ENCODE data around the gene FNBP1L.

Gene FNBP1L

GRCh38 chr1:93525431-93525830, 77.5 kb downstream of the FNBP1L start:
- H3K4me3 ChIP-seq (ENCODE audit: low read length) = no peak overlapping the region
- no peak overlapping the region for H2BK120ac ChIP-seq (ENCODE audit: low read depth, low read length)
- H3K18ac ChIP-seq (ENCODE audit: low read length) = no peak overlapping the region
- H4K5ac ChIP-seq (ENCODE audit: low read length) = no peak overlapping the region
- DNase-seq = no peak
- no peak overlapping the region for H3K27ac ChIP-seq (ENCODE audit: low read depth, low read length)
- no peak overlapping the region for H3K9ac ChIP-seq (ENCODE audit: low read length)
- peaks cover 7% of the 10 kb centered on the region for H3K79me2 ChIP-seq (ENCODE audit: control insufficient read depth, insufficient read depth, low read length)
- no peaks in the 10 kb centered on the region for H3K36me3 ChIP-seq (ENCODE audit: control insufficient read depth, insufficient read depth, low read length)
- no peak overlapping the region for H4K8ac ChIP-seq (ENCODE audit: low read depth, low read length)
- no CpG with 5 or more reads among the region's 1 CpG for WGBS (ENCODE audit: extremely low coverage, insufficient coverage, low lambda C conversion rate)
- H2BK15ac ChIP-seq (replicated peaks; ENCODE audit: low read depth) = no peak overlapping the region
- H3K4ac ChIP-seq (ENCODE audit: low read depth, low read length) = no peak overlapping the region
- H3K4me2 ChIP-seq (ENCODE audit: low read length) = no peak overlapping the region
- no peak overlapping the region for H2BK5ac ChIP-seq (ENCODE audit: low read length)
- H3K27me3 ChIP-seq (ENCODE audit: insufficient read depth, low read length, poor library complexity) = no peaks in the 10 kb centered on the region
- H3K56ac ChIP-seq (ENCODE audit: low read length) = no peak overlapping the region
- no peak overlapping the region for H3K23ac ChIP-seq (ENCODE audit: low read length)
- H2AK5ac ChIP-seq (ENCODE audit: low read length) = no peak overlapping the region
- no peaks in the 10 kb centered on the region for H3K4me1 ChIP-seq (ENCODE audit: control insufficient read depth, low read depth, low read length)
- H3K79me1 ChIP-seq (ENCODE audit: low read length) = peaks cover 8% of the 10 kb centered on the region

GRCh38 chr1:93526431-93526830, 78.5 kb downstream of the FNBP1L start:
- Histone ChIP-seq H3K4me1 (ENCODE audit: control insufficient read depth, low read depth, low read length) (no peaks in the 10 kb centered on the region), H3K79me1 (ENCODE audit: low read length) (peaks cover 8% of the 10 kb centered on the region), H3K36me3 (ENCODE audit: control insufficient read depth, insufficient read depth, low read length) (no peaks in the 10 kb centered on the region)

GRCh38 chr1:93528412-93528811, 80.5 kb downstream of the FNBP1L start:
- H2BK120ac ChIP-seq (ENCODE audit: low read depth, low read length) = no peak overlapping the region
- H3K4ac ChIP-seq (ENCODE audit: low read depth, low read length) = no peak overlapping the region
- no peak overlapping the region for H4K8ac ChIP-seq (ENCODE audit: low read depth, low read length)
- no peak for DNase-seq
- H3K4me1 ChIP-seq (ENCODE audit: control insufficient read depth, low read depth, low read length) = no peaks in the 10 kb centered on the region
- H2BK5ac ChIP-seq (ENCODE audit: low read length) = no peak overlapping the region
- H2AK5ac ChIP-seq (ENCODE audit: low read length) = no peak overlapping the region
- H3K27me3 ChIP-seq (ENCODE audit: insufficient read depth, low read length, poor library complexity) = no peaks in the 10 kb centered on the region
- H3K4me3 ChIP-seq (ENCODE audit: low read length) = no peak overlapping the region
- H3K79me1 ChIP-seq (ENCODE audit: low read length) = peaks cover 5% of the 10 kb centered on the region
- H4K5ac ChIP-seq (ENCODE audit: low read length) = no peak overlapping the region
- no peak overlapping the region for H3K18ac ChIP-seq (ENCODE audit: low read length)
- peaks cover 1% of the 10 kb centered on the region for H3K36me3 ChIP-seq (ENCODE audit: control insufficient read depth, insufficient read depth, low read length)
- no peaks in the 10 kb centered on the region for H3K79me2 ChIP-seq (ENCODE audit: control insufficient read depth, insufficient read depth, low read length)
- no peak overlapping the region for H3K4me2 ChIP-seq (ENCODE audit: low read length)
- no peak overlapping the region for H3K23ac ChIP-seq (ENCODE audit: low read length)
- no peak overlapping the region for H3K56ac ChIP-seq (ENCODE audit: low read length)
- H3K9ac ChIP-seq (ENCODE audit: low read length) = no peak overlapping the region
- H2BK15ac ChIP-seq (replicated peaks; ENCODE audit: low read depth) = no peak overlapping the region
- no CpG with 5 or more reads among the region's 1 CpG for WGBS (ENCODE audit: extremely low coverage, insufficient coverage, low lambda C conversion rate)
- no peak overlapping the region for H3K27ac ChIP-seq (ENCODE audit: low read depth, low read length)

More at GRCh38 chr1:93526431-93526830, 78.5 kb downstream of the FNBP1L start:
- Histone ChIP-seq H3K79me2 (ENCODE audit: control insufficient read depth, insufficient read depth, low read length) (peaks cover 3% of the 10 kb centered on the region), H4K8ac (ENCODE audit: low read depth, low read length) (no peak overlapping the region), H2AK5ac (ENCODE audit: low read length) (no peak overlapping the region), H3K56ac (ENCODE audit: low read length) (no peak overlapping the region), H3K4me2 (ENCODE audit: low read length) (no peak overlapping the region), H3K9ac (ENCODE audit: low read length) (no peak overlapping the region), H3K23ac (ENCODE audit: low read length) (no peak overlapping the region), H3K18ac (ENCODE audit: low read length) (no peak overlapping the region), H3K4me3 (ENCODE audit: low read length) (no peak overlapping the region), H3K27ac (ENCODE audit: low read depth, low read length) (no peak overlapping the region), H4K5ac (ENCODE audit: low read length) (no peak overlapping the region), H3K4ac (ENCODE audit: low read depth, low read length) (no peak overlapping the region), H2BK15ac (replicated peaks; ENCODE audit: low read depth) (no peak overlapping the region), H3K27me3 (ENCODE audit: insufficient read depth, low read length, poor library complexity) (no peaks in the 10 kb centered on the region), H2BK5ac (ENCODE audit: low read length) (no peak overlapping the region), H2BK120ac (ENCODE audit: low read depth, low read length) (no peak overlapping the region)
- no CpG with 5 or more reads among the region's 2 CpGs for WGBS (ENCODE audit: extremely low coverage, insufficient coverage, low lambda C conversion rate)
- no peak for DNase-seq

GRCh38 chr1:93531193-93531592, 83.3 kb downstream of the FNBP1L start:
- H3K27me3 ChIP-seq (ENCODE audit: insufficient read depth, low read length, poor library complexity) = no peaks in the 10 kb centered on the region
- H3K56ac ChIP-seq (ENCODE audit: low read length) = no peak overlapping the region
- H3K4me2 ChIP-seq (ENCODE audit: low read length) = no peak overlapping the region
- no peak overlapping the region for H3K4ac ChIP-seq (ENCODE audit: low read depth, low read length)
- peaks cover 4% of the 10 kb centered on the region for H3K79me1 ChIP-seq (ENCODE audit: low read length)
- no peak overlapping the region for H2AK5ac ChIP-seq (ENCODE audit: low read length)
- DNase-seq = no peak
- H3K79me2 ChIP-seq (ENCODE audit: control insufficient read depth, insufficient read depth, low read length) = no peaks in the 10 kb centered on the region
- H3K4me3 ChIP-seq (ENCODE audit: low read length) = no peak overlapping the region
- H3K4me1 ChIP-seq (ENCODE audit: control insufficient read depth, low read depth, low read length) = no peaks in the 10 kb centered on the region
- no peak overlapping the region for H3K18ac ChIP-seq (ENCODE audit: low read length)
- WGBS (ENCODE audit: extremely low coverage, insufficient coverage, low lambda C conversion rate) = no CpG with 5 or more reads among the region's 2 CpGs
- peaks cover 1% of the 10 kb centered on the region for H3K36me3 ChIP-seq (ENCODE audit: control insufficient read depth, insufficient read depth, low read length)
- H2BK5ac ChIP-seq (ENCODE audit: low read length) = no peak overlapping the region
- no peak overlapping the region for H4K5ac ChIP-seq (ENCODE audit: low read length)
- no peak overlapping the region for H2BK15ac ChIP-seq (replicated peaks; ENCODE audit: low read depth)
- no peak overlapping the region for H3K23ac ChIP-seq (ENCODE audit: low read length)
- H2BK120ac ChIP-seq (ENCODE audit: low read depth, low read length) = no peak overlapping the region
- no peak overlapping the region for H4K8ac ChIP-seq (ENCODE audit: low read depth, low read length)
- no peak overlapping the region for H3K9ac ChIP-seq (ENCODE audit: low read length)
- no peak overlapping the region for H3K27ac ChIP-seq (ENCODE audit: low read depth, low read length)

GRCh38 chr1:93532780-93533378, 85.0 kb downstream of the FNBP1L start:
- no CpG with 5 or more reads among the region's 3 CpGs for WGBS (ENCODE audit: extremely low coverage, insufficient coverage, low lambda C conversion rate)
- Histone ChIP-seq H3K4me2 (ENCODE audit: low read length) (no peak overlapping the region), H3K9ac (ENCODE audit: low read length) (no peak overlapping the region), H4K8ac (ENCODE audit: low read depth, low read length) (no peak overlapping the region), H2BK120ac (ENCODE audit: low read depth, low read length) (no peak overlapping the region), H3K27ac (ENCODE audit: low read depth, low read length) (no peak overlapping the region), H3K36me3 (ENCODE audit: control insufficient read depth, insufficient read depth, low read length) (peaks cover 1% of the 10 kb centered on the region), H4K5ac (ENCODE audit: low read length) (no peak overlapping the region), H2BK5ac (ENCODE audit: low read length) (no peak overlapping the region), H2AK5ac (ENCODE audit: low read length) (no peak overlapping the region), H3K79me2 (ENCODE audit: control insufficient read depth, insufficient read depth, low read length) (no peaks in the 10 kb centered on the region), H3K4me3 (ENCODE audit: low read length) (no peak overlapping the region), H3K56ac (ENCODE audit: low read length) (no peak overlapping the region), H3K27me3 (ENCODE audit: insufficient read depth, low read length, poor library complexity) (no peaks in the 10 kb centered on the region), H3K18ac (ENCODE audit: low read length) (no peak overlapping the region), H3K79me1 (ENCODE audit: low read length) (peaks cover 2% of the 10 kb centered on the region), H3K23ac (ENCODE audit: low read length) (no peak overlapping the region), H2BK15ac (replicated peaks; ENCODE audit: low read depth) (no peak overlapping the region), H3K4me1 (ENCODE audit: control insufficient read depth, low read depth, low read length) (no peaks in the 10 kb centered on the region), H3K4ac (ENCODE audit: low read depth, low read length) (no peak overlapping the region)
- DNase-seq = no peak

GRCh38 chr1:93533677-93534076, 85.8 kb downstream of the FNBP1L start:
- no peak overlapping the region for H3K18ac ChIP-seq (ENCODE audit: low read length)
- H3K79me1 ChIP-seq (ENCODE audit: low read length) = no peaks in the 10 kb centered on the region
- no peak overlapping the region for H2BK120ac ChIP-seq (ENCODE audit: low read depth, low read length)
- H3K56ac ChIP-seq (ENCODE audit: low read length) = no peak overlapping the region
- no peaks in the 10 kb centered on the region for H3K79me2 ChIP-seq (ENCODE audit: control insufficient read depth, insufficient read depth, low read length)
- no peak overlapping the region for H3K4me3 ChIP-seq (ENCODE audit: low read length)
- H3K27ac ChIP-seq (ENCODE audit: low read depth, low read length) = no peak overlapping the region
- no peaks in the 10 kb centered on the region for H3K4me1 ChIP-seq (ENCODE audit: control insufficient read depth, low read depth, low read length)
- H3K36me3 ChIP-seq (ENCODE audit: control insufficient read depth, insufficient read depth, low read length) = peaks cover 1% of the 10 kb centered on the region
- no peak overlapping the region for H3K23ac ChIP-seq (ENCODE audit: low read length)
- no peak overlapping the region for H4K5ac ChIP-seq (ENCODE audit: low read length)
- no peak overlapping the region for H2BK15ac ChIP-seq (replicated peaks; ENCODE audit: low read depth)
- H3K4ac ChIP-seq (ENCODE audit: low read depth, low read length) = no peak overlapping the region
- no peak overlapping the region for H4K8ac ChIP-seq (ENCODE audit: low read depth, low read length)
- no peak for DNase-seq
- no peak overlapping the region for H3K9ac ChIP-seq (ENCODE audit: low read length)
- H3K27me3 ChIP-seq (ENCODE audit: insufficient read depth, low read length, poor library complexity) = no peaks in the 10 kb centered on the region
- no peak overlapping the region for H2AK5ac ChIP-seq (ENCODE audit: low read length)
- no peak overlapping the region for H2BK5ac ChIP-seq (ENCODE audit: low read length)
- H3K4me2 ChIP-seq (ENCODE audit: low read length) = no peak overlapping the region
